Small intestine (tissue), 16 donors: Measurements from ENCODE around the gene PRKCI. TPM values are rescaled to one million over a fixed set of nuclear protein-coding genes. Genes with fewer than 3 reads are reported as not detected.

Source experiments
- DNase-seq, 2 donors: peaks; one replicate each; pipeline versions ENCODE4 v3.0.0 to v3.0.0-alpha.2; 2013
- FAIRE-seq: peaks from 2 replicates; lab custom pipeline; 2012; peaks lifted over from hg19 to GRCh38; lab: Jason Lieb, UNC
- H3K27ac ChIP-seq, 3 donors: one replicate each; pipeline ENCODE4 v1.5.1; 2013; ENCODE audit warnings: low read length in 2 of 3, mild to moderate bottlenecking in 2 of 3, control low read depth in 1 of 3, inconsistent platforms in 1 of 3, low read depth in 1 of 3, moderate library complexity in 1 of 3
- H3K27me3 ChIP-seq, 3 donors: one replicate each; pipeline ENCODE4 v1.6.1; 2013; ENCODE audit warnings: low read length in 3 of 3, inconsistent platforms in 1 of 3; ENCODE audit not compliant: control insufficient read depth in 3 of 3, insufficient read depth in 3 of 3
- H3K36me3 ChIP-seq, 3 donors: one replicate each; pipeline ENCODE4 v1.6.1; 2013; ENCODE audit warnings: low read length in 3 of 3, inconsistent platforms in 1 of 3, low read depth in 1 of 3, mild to moderate bottlenecking in 1 of 3, moderate library complexity in 1 of 3; ENCODE audit not compliant: control insufficient read depth in 3 of 3, insufficient read depth in 2 of 3
- H3K4me1 ChIP-seq, 3 donors: one replicate each; pipeline ENCODE4 v1.6.1; 2013; ENCODE audit warnings: low read length in 2 of 3, inconsistent platforms in 1 of 3, low read depth in 1 of 3, mild to moderate bottlenecking in 1 of 3, moderate library complexity in 1 of 3; ENCODE audit not compliant: control insufficient read depth in 3 of 3, insufficient read depth in 2 of 3
- H3K4me3 ChIP-seq, 3 donors: one replicate each; pipeline ENCODE4 v1.5.1; 2013; ENCODE audit warnings: low read length in 3 of 3, control low read depth in 1 of 3, inconsistent platforms in 1 of 3, low read depth in 1 of 3, mild to moderate bottlenecking in 1 of 3, moderate library complexity in 1 of 3
- H3K9me3 ChIP-seq, 2 donors: one replicate each; pipeline ENCODE4 v1.6.1; 2013; ENCODE audit warnings: low read depth in 1 of 2, low read length in 1 of 2; ENCODE audit not compliant: control insufficient read depth in 2 of 2, insufficient read depth in 1 of 2
- WGBS, 3 donors: extraction: QIAGEN DNeasy Blood & Tissue Kit; methylation state at CpG; one replicate each; pipeline ENCODE4 v1.1.7; 2013; 5-methylcytosine and 5-hydroxymethylcytosine counted together
- long read RNA-seq, 10 donors: transcript quantifications; one replicate each; lab custom pipeline, GENCODE V29; 2026
- polyA plus RNA-seq, 4 donors: library from polyadenylated mRNA; stranded (reverse) in 3 of 4; unstranded in 1 of 4; fragments of 200-250 nt in 3 of 4; fragments of 120-200 nt in 1 of 4; gene quantifications; one replicate each; pipeline versions ENCODE4 v1.2.1 to v1.2.3, GENCODE V29; 2013
- donor health status: healthy with polysubstance abuse.
- donor health status: control.
- donor health status: control.
- donor health status: Bipolar disorder and iron deficiency.
- donor health status: healthy.

Gene PRKCI
- polyA plus RNA-seq = 10 to 100 TPM; 13.2 to 28.2 (median 14.7) TPM
- long read RNA-seq, donor 1 = 0 reads
- long read RNA-seq, donor 2, full-length matches to known transcripts = 2 of 2 reads
- long read RNA-seq, donor 2, partial matches to known transcripts = 0 of 2 reads
- long read RNA-seq, donor 2, other reads (novel, unspliced or antisense) = 0 of 2 reads
- long read RNA-seq, donor 3, full-length matches to known transcripts = 5 of 11 reads
- long read RNA-seq, donor 3, partial matches to known transcripts = 6 of 11 reads
- long read RNA-seq, donor 3, other reads (novel, unspliced or antisense) = 0 of 11 reads
- long read RNA-seq, donor 4 = 0 reads
- long read RNA-seq, donor 5, full-length matches to known transcripts = 3 of 3 reads
- long read RNA-seq, donor 5, partial matches to known transcripts = 0 of 3 reads
- long read RNA-seq, donor 5, other reads (novel, unspliced or antisense) = 0 of 3 reads
- long read RNA-seq, donor 6, full-length matches to known transcripts = 8 of 8 reads
- long read RNA-seq, donor 6, partial matches to known transcripts = 0 of 8 reads
- long read RNA-seq, donor 6, other reads (novel, unspliced or antisense) = 0 of 8 reads
- long read RNA-seq, donor 7 = 0 reads
- long read RNA-seq, donor 8, full-length matches to known transcripts = 5 of 5 reads
- long read RNA-seq, donor 8, partial matches to known transcripts = 0 of 5 reads
- long read RNA-seq, donor 8, other reads (novel, unspliced or antisense) = 0 of 5 reads
- long read RNA-seq, donor 9, full-length matches to known transcripts = 4 of 4 reads
- long read RNA-seq, donor 9, partial matches to known transcripts = 0 of 4 reads
- long read RNA-seq, donor 9, other reads (novel, unspliced or antisense) = 0 of 4 reads
- long read RNA-seq, donor 10, full-length matches to known transcripts = 11 of 11 reads
- long read RNA-seq, donor 10, partial matches to known transcripts = 0 of 11 reads
- long read RNA-seq, donor 10, other reads (novel, unspliced or antisense) = 0 of 11 reads

- Histone ChIP-seq H3K4me1 (no peaks in the 10 kb centered on the region), H3K27me3 (no peaks in the 10 kb centered on the region), H3K36me3 (peaks cover 0 to 3% (median 0%) of the 10 kb centered on the region in 3 donors), H3K27ac (peak within 1 kb of the TSS; percentile 72 to 89 (median 77)), H3K9me3 (peaks cover 0 to 4% of the 10 kb centered on the region in 2 donors), H3K4me3 (peak within 1 kb of the TSS; percentile 73 to 93 (median 84))
- DNase-seq (peak; percentile 97 to 99), FAIRE-seq (no peak)
- 0% methylated on average over 54 to 60 of the region's 60 CpGs for WGBS, 3 donors
These were observed at the start of gene PRKCI for GRCh38 chr3:170221924-170222646. PRKCI (plus strand) TSS chr3:170222424; CDS start chr3:170222670, 246 bp downstream.

GRCh38 chr3:170178651-170179050, 43.6 kb upstream of the PRKCI start:
- DNase-seq = peak in 1 of 2 donors; percentile 51
- 60 to 69% (median 60%) methylated on average over 3 of the region's 3 CpGs for WGBS, 3 donors
- Histone ChIP-seq H3K36me3 (peaks cover 4 to 29% (median 8%) of the 10 kb centered on the region in 3 donors), H3K4me1 (peaks cover 0 to 23% (median 0%) of the 10 kb centered on the region in 3 donors), H3K4me3 (no peak overlapping the region), H3K9me3 (no peaks in the 10 kb centered on the region), H3K27ac (no peak overlapping the region), H3K27me3 (no peaks in the 10 kb centered on the region)
- no peak for FAIRE-seq

GRCh38 chr3:170179432-170179831, 42.8 kb upstream of the PRKCI start:
- DNase-seq (no peak), FAIRE-seq (no peak)
- Histone ChIP-seq H3K9me3 (no peaks in the 10 kb centered on the region), H3K4me1 (peaks cover 0 to 23% (median 0%) of the 10 kb centered on the region in 3 donors), H3K27ac (no peak overlapping the region), H3K27me3 (no peaks in the 10 kb centered on the region), H3K36me3 (peaks cover 4 to 25% (median 7%) of the 10 kb centered on the region in 3 donors), H3K4me3 (peak overlapping the region in 2 of 3 donors; percentile 87 to 89)
- 22 to 33% (median 33%) methylated on average over 1 of the region's 1 CpG for whole genome bisulfite sequencing, 3 donors

GRCh38 chr3:170180079-170180907, 41.9 kb upstream of the PRKCI start:
- no peaks in the 10 kb centered on the region for H3K9me3 ChIP-seq
- FAIRE-seq (no peak), DNase-seq (peak; percentile 67 to 76)
- H3K4me3 ChIP-seq = peak overlapping the region; percentile 55 to 89 (median 87)
- H3K27ac ChIP-seq = peak overlapping the region; percentile 90 to 99 (median 96)
- 2 to 10% (median 2%) methylated on average over 16 of the region's 16 CpGs for WGBS, 3 donors
- no peaks in the 10 kb centered on the region for H3K27me3 ChIP-seq
- H3K4me1 ChIP-seq = peaks cover 0 to 23% (median 0%) of the 10 kb centered on the region in 3 donors
- peaks cover 4 to 23% (median 5%) of the 10 kb centered on the region in 3 donors for H3K36me3 ChIP-seq

- Histone ChIP-seq H3K9me3 (no peaks in the 10 kb centered on the region), H3K27me3 (no peaks in the 10 kb centered on the region), H3K4me3 (peak within 1 kb of the TSS; percentile 87 to 89 (median 88)), H3K4me1 (peaks cover 0 to 23% (median 0%) of the 10 kb centered on the region in 3 donors), H3K36me3 (peaks cover 3 to 16% (median 4%) of the 10 kb centered on the region in 3 donors), H3K27ac (peak within 1 kb of the TSS; percentile 90 to 99 (median 96))
- DNase-seq (peak; percentile 89 to 96), FAIRE-seq (no peak)
- 0 to 1% (median 0%) methylated on average over 62 to 71 of the region's 71 CpGs for WGBS, 3 donors
These were observed 41.0 kb upstream of the PRKCI start, which contains the start of gene PHC3 for GRCh38 chr3:170180908-170181885. PHC3 (minus strand) TSS chr3:170181733; CDS start chr3:170181715, 18 bp downstream.

- Histone ChIP-seq H3K9me3 (no peaks in the 10 kb centered on the region), H3K36me3 (no peaks in the 10 kb centered on the region), H3K4me3 (no peak overlapping the region), H3K27me3 (no peaks in the 10 kb centered on the region), H3K27ac (no peak overlapping the region), H3K4me1 (no peaks in the 10 kb centered on the region)
- WGBS, 3 donors = 77 to 84% (median 81%) methylated on average over 4 of the region's 4 CpGs
- FAIRE-seq (no peak), DNase-seq (no peak)
These were observed 32.6 kb upstream of the PRKCI start for GRCh38 chr3:170189398-170190256.
